H9 (cell line): ENCODE results near the gene PPARA. TPM values are rescaled to one million over a fixed set of nuclear protein-coding genes. Genes with fewer than 3 reads are reported as not detected.

ENCODE experiments used
- DNase-seq: peaks from one replicate; pipeline ENCODE4 v3.0.0-alpha.2; 2017
- H2AFZ ChIP-seq: one replicate; pipeline ENCODE4 v1.6.1; 2013; ENCODE audit warnings: mild to moderate bottlenecking, low read length, control low read depth, moderate library complexity
- H2AK5ac ChIP-seq: 2 replicates; pipeline ENCODE4 v1.6.1; 2013; ENCODE audit warnings: low read length, control low read depth, mixed read lengths; ENCODE audit not compliant: insufficient read length
- H2BK120ac ChIP-seq: one replicate; pipeline ENCODE4 v1.6.1; 2013; ENCODE audit warnings: low read depth, mild to moderate bottlenecking, low read length, control low read depth, inconsistent platforms; ENCODE audit not compliant: poor library complexity, severe bottlenecking
- H2BK12ac ChIP-seq: 2 replicates; pipeline ENCODE4 v1.6.1; 2013; ENCODE audit warnings: low read length, control low read depth, mixed read lengths, low read depth; ENCODE audit not compliant: insufficient read length
- H2BK15ac ChIP-seq: 2 replicates; pipeline ENCODE4 v1.6.1; 2013; ENCODE audit warnings: low read depth, low read length, control low read depth
- H2BK20ac ChIP-seq: one replicate; pipeline ENCODE4 v1.6.1; 2013; ENCODE audit warnings: low read depth, mild to moderate bottlenecking, low read length, control low read depth, inconsistent platforms; ENCODE audit not compliant: poor library complexity, severe bottlenecking
- H2BK5ac ChIP-seq: 2 replicates; pipeline ENCODE4 v1.6.1; 2013; ENCODE audit warnings: low read length, control low read depth, mixed read lengths; ENCODE audit not compliant: insufficient read length
- H3K14ac ChIP-seq: 2 replicates; pipeline ENCODE4 v1.6.1; 2013; ENCODE audit warnings: low read length, control low read depth; ENCODE audit not compliant: insufficient read depth
- H3K18ac ChIP-seq: 2 replicates; pipeline ENCODE4 v1.6.1; 2013; ENCODE audit warnings: low read depth, mild to moderate bottlenecking, mixed read lengths, low read length, control low read depth; ENCODE audit not compliant: insufficient read length
- H3K23ac ChIP-seq: 2 replicates; pipeline ENCODE4 v1.6.1; 2013; ENCODE audit warnings: low read length, control low read depth, mixed read lengths, low read depth; ENCODE audit not compliant: insufficient read length
- H3K23me2 ChIP-seq: 2 replicates; pipeline ENCODE4 v1.6.1; 2013; ENCODE audit warnings: low read depth, mild to moderate bottlenecking, mixed read lengths, low read length, control low read depth; ENCODE audit not compliant: insufficient read length, poor library complexity, severe bottlenecking
- H3K27ac ChIP-seq: 2 replicates; pipeline ENCODE4 v1.5.1; 2013; ENCODE audit warnings: low read length, control low read depth, mixed read lengths, low read depth; ENCODE audit not compliant: insufficient read length
- H3K27me3 ChIP-seq: 2 replicates; pipeline ENCODE4 v1.6.1; 2013; ENCODE audit warnings: low read length, control low read depth, inconsistent platforms; ENCODE audit not compliant: insufficient read depth
- H3K4ac ChIP-seq: 2 replicates; pipeline ENCODE4 v1.6.1; 2013; ENCODE audit warnings: low read depth, mild to moderate bottlenecking, control low read depth, inconsistent platforms, low read length, moderate library complexity
- H3K4me1 ChIP-seq: 2 replicates; pipeline ENCODE4 v1.6.1; 2013; ENCODE audit warnings: low read length, control low read depth, inconsistent platforms; ENCODE audit not compliant: insufficient read depth
- H3K4me2 ChIP-seq: 2 replicates; pipeline ENCODE4 v1.6.1; 2013; ENCODE audit warnings: low read length, control low read depth, mixed read lengths; ENCODE audit not compliant: insufficient read length, insufficient read depth
- H3K56ac ChIP-seq: 2 replicates; pipeline ENCODE4 v1.6.1; 2013; ENCODE audit warnings: low read depth, mild to moderate bottlenecking, mixed read lengths, low read length, control low read depth; ENCODE audit not compliant: insufficient read length
- H3K79me1 ChIP-seq: 2 replicates; pipeline ENCODE4 v1.6.1; 2013; ENCODE audit warnings: low read depth, mild to moderate bottlenecking, moderate library complexity, low read length, control low read depth, inconsistent platforms; ENCODE audit not compliant: insufficient read depth, poor library complexity, severe bottlenecking
- H3K79me2 ChIP-seq: 2 replicates; pipeline ENCODE4 v1.6.1; 2013; ENCODE audit warnings: low read length, control low read depth, inconsistent platforms; ENCODE audit not compliant: insufficient read depth
- H3K9ac ChIP-seq: 2 replicates; pipeline ENCODE4 v1.6.1; 2013; ENCODE audit warnings: low read length, control low read depth, mixed read lengths; ENCODE audit not compliant: insufficient read length; ENCODE audit errors: extremely low read depth
- H3K9me3 ChIP-seq: one replicate; pipeline ENCODE4 v1.6.1; 2013; ENCODE audit warnings: low read depth, low read length, inconsistent platforms; ENCODE audit not compliant: control insufficient read depth
- H3T11ph ChIP-seq: one replicate; pipeline ENCODE4 v1.6.1; 2013; ENCODE audit warnings: mild to moderate bottlenecking, low read length, control low read depth, inconsistent platforms
- H4K20me1 ChIP-seq: one replicate; pipeline ENCODE4 v1.6.1; 2013; ENCODE audit not compliant: control insufficient read depth, insufficient read length, insufficient read depth
- H4K5ac ChIP-seq: 2 replicates; pipeline ENCODE4 v1.6.1; 2013; ENCODE audit warnings: low read depth, mild to moderate bottlenecking, mixed read lengths, low read length, control low read depth; ENCODE audit not compliant: insufficient read length
- H4K8ac ChIP-seq: replicated peaks from 2 replicates; pipeline ENCODE4 v1.6.1; 2013; ENCODE audit warnings: low read length, control low read depth, mixed read lengths, low read depth; ENCODE audit not compliant: insufficient read length
- H4K91ac ChIP-seq: 2 replicates; pipeline ENCODE4 v1.6.1; 2013; ENCODE audit warnings: low read depth, mild to moderate bottlenecking, moderate library complexity, mixed read lengths, low read length, control low read depth; ENCODE audit not compliant: insufficient read length
- H3K27ac Mint-ChIP-seq, 3 experiments: 2 replicates in 2 of 3; 3 replicates in 1 of 3; pipeline ENCODE4 v1.8.0; 2020 to 2021; ENCODE audit warnings: mixed read lengths in 3 of 3, mild to moderate bottlenecking in 1 of 3, moderate library complexity in 1 of 3
- H3K27me3 Mint-ChIP-seq: 2 replicates; pipeline ENCODE4 v1.8.0; 2021; ENCODE audit warnings: low read depth, mild to moderate bottlenecking, moderate library complexity, mixed read lengths
- H3K36me3 Mint-ChIP-seq, 3 experiments: 2 replicates in 2 of 3; 3 replicates in 1 of 3; pipeline ENCODE4 v1.8.0; 2020 to 2021; ENCODE audit warnings: low read depth in 3 of 3, mixed read lengths in 3 of 3; ENCODE audit not compliant: insufficient read depth in 1 of 3
- H3K4me1 Mint-ChIP-seq, 2 experiments: 2 replicates each; pipeline ENCODE4 v1.8.0; 2020; ENCODE audit warnings: mixed read lengths in 2 of 2
- H3K4me3 Mint-ChIP-seq, 2 experiments: 2 replicates in 1 of 2; 3 replicates in 1 of 2; pipeline ENCODE4 v1.8.0; 2020 to 2021; ENCODE audit warnings: mild to moderate bottlenecking in 2 of 2, mixed read lengths in 2 of 2, moderate library complexity in 1 of 2
- H3K9me3 Mint-ChIP-seq, 2 experiments: 2 replicates in 1 of 2; 3 replicates in 1 of 2; pipeline ENCODE4 v1.8.0; 2020; ENCODE audit warnings: mild to moderate bottlenecking in 2 of 2, mixed read lengths in 2 of 2, moderate library complexity in 1 of 2
- WGBS: extraction: QIAGEN DNeasy Blood & Tissue Kit; methylation state at CpG from one replicate; pipeline ENCODE4 v1.1.7; 2013; ENCODE audit warnings: missing lambda C conversion rate, low lambda C conversion rate, mixed read lengths; ENCODE audit not compliant: insufficient read length; ENCODE audit errors: extremely low coverage; 5-methylcytosine and 5-hydroxymethylcytosine counted together
- total RNA-seq: library from RNA; stranded (reverse); gene quantifications from 2 replicates; pipeline ENCODE4 v1.2.1, GENCODE V29; 2021
- TF ChIP-seq, protein P1 (sequence below): fragments of 200-600 bp; sonication (generic); conservative IDR thresholded peaks from 3 replicates; pipeline ENCODE4 v1.8.0; 2021; ENCODE audit warnings: antibody characterized with exemption, mild to moderate bottlenecking

The PPARA gene
- total RNA-seq, 1 experiment from 2014 or later: 7.3 TPM

DNA sequence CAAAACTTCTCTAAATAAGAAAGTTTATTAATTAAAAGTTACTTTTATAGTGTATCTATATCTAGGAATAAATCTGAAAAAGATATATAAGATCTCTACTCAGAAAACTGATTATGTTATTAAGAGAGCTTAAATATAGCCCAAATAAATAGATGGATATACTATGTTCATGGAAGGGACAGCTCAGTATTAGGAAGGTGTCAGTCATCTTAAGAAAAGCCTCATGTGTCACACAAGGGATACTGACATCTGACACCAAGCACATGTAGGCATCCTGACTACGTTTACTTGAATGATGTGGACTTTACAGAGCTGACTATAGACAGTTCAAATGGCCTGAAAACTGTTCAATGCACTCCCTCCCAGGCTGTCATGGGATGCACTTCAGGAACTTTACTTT, 19.3 kb downstream of the PPARA start:
- no peaks in the 10 kb centered on the region for H3K27me3 ChIP-seq
- H2AFZ ChIP-seq: no peak overlapping the region
- H4K8ac ChIP-seq: no peak overlapping the region
- H2BK20ac ChIP-seq: no peak overlapping the region
- no CpG with 5 or more reads among the region's 1 CpG for WGBS
- no peak overlapping the region for H2BK15ac ChIP-seq
- H3T11ph ChIP-seq: no peak overlapping the region
- no peak overlapping the region for H3K14ac ChIP-seq
- H2BK12ac ChIP-seq: no peak overlapping the region
- H3K56ac ChIP-seq: no peak overlapping the region
- DNase-seq: no peak
- no peak overlapping the region for H3K23ac ChIP-seq
- H3K27ac ChIP-seq: no peak overlapping the region
- H2BK5ac ChIP-seq: no peak overlapping the region
- H3K4me3 Mint-ChIP-seq: no peak overlapping the region
- no peaks in the 10 kb centered on the region for H3K79me1 ChIP-seq
- H3K23me2 ChIP-seq: no peaks in the 10 kb centered on the region
- H3K79me2 ChIP-seq: no peaks in the 10 kb centered on the region
- no peak overlapping the region for H3K4me2 ChIP-seq
- H2AK5ac ChIP-seq: no peak overlapping the region
- no peaks in the 10 kb centered on the region for H3K4me1 ChIP-seq
- H3K4ac ChIP-seq: no peak overlapping the region
- no peaks in the 10 kb centered on the region for H3K4me1 Mint-ChIP-seq
- TF ChIP-seq, protein P1, sequence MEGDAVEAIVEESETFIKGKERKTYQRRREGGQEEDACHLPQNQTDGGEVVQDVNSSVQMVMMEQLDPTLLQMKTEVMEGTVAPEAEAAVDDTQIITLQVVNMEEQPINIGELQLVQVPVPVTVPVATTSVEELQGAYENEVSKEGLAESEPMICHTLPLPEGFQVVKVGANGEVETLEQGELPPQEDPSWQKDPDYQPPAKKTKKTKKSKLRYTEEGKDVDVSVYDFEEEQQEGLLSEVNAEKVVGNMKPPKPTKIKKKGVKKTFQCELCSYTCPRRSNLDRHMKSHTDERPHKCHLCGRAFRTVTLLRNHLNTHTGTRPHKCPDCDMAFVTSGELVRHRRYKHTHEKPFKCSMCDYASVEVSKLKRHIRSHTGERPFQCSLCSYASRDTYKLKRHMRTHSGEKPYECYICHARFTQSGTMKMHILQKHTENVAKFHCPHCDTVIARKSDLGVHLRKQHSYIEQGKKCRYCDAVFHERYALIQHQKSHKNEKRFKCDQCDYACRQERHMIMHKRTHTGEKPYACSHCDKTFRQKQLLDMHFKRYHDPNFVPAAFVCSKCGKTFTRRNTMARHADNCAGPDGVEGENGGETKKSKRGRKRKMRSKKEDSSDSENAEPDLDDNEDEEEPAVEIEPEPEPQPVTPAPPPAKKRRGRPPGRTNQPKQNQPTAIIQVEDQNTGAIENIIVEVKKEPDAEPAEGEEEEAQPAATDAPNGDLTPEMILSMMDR: no peak
- H3K18ac ChIP-seq: no peak overlapping the region
- H3K9ac ChIP-seq: no peak overlapping the region
- H2BK120ac ChIP-seq: no peak overlapping the region
- no peak overlapping the region for H3K27ac Mint-ChIP-seq
- H4K91ac ChIP-seq: no peak overlapping the region
- no peaks in the 10 kb centered on the region for H3K9me3 Mint-ChIP-seq
- no peaks in the 10 kb centered on the region for H4K20me1 ChIP-seq
- no peaks in the 10 kb centered on the region for H3K9me3 ChIP-seq
- no peak overlapping the region for H4K5ac ChIP-seq
- H3K27me3 Mint-ChIP-seq: no peaks in the 10 kb centered on the region; the same call in 1 of the 2 replicates
- no peaks in the 10 kb centered on the region for H3K36me3 Mint-ChIP-seq
